22Rv1 (cell line): ENCODE data around the gene VWC2.

ENCODE experiments used
- CTCF ChIP-seq: fragments of 450-650 bp; IDR thresholded peaks from 2 replicates; pipeline ENCODE4 v1.5.1; 2017; ENCODE audit warnings: mild to moderate bottlenecking
- ZFX ChIP-seq: fragments of 450-650 bp; IDR thresholded peaks from 2 replicates; pipeline ENCODE4 v1.6.1; 2017; ENCODE audit warnings: antibody characterized with exemption, borderline replicate concordance

DNA sequence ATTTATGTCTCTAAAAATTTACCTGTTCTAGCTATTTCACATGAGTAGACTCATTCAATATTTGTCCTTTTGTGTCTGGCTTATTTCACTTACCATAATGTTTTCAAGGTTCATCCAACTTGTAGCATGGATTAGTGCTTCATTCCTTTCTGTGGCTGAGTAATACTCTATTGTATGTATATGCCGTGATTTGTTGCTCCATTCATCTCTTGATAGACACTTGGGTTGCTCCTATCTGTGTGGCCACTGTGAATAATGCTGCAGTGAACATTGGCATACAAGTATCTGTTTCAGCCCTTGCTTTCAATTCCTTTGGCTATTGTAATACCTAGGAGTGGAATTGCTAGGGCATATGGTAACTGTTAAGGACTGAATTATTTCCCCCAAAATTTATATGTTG, 86.9 kb downstream of the VWC2 start:
- TF ChIP-seq CTCF: no peak
- no peak for TF ChIP-seq ZFX
